A549 (cell line): ENCODE measurements around the gene TMEM120B. TPM values are rescaled to one million over a fixed set of nuclear protein-coding genes. Genes with fewer than 3 reads are reported as not detected.

Experiments used
- ATAC-seq, 2 experiments: fragments of 200-7000 bp in 1 of 2; fragments of >200 bp in 1 of 2; cut with Nextera tagmentation in 1 of 2; cut with Tn5 transposase in 1 of 2; 3 replicates each; pipeline versions ENCODE4 v1.8.0 to v1.9.1; 2018 to 2020; ENCODE audit warnings: mild to moderate bottlenecking in 1 of 2, moderate library complexity in 1 of 2
- CTCF ChIA-PET: fragments of 300-600 bp; sonication (Branson Sonifier 250); formaldehyde crosslinking; extraction: SDS; loops from one replicate; lab custom pipeline; 2021; ENCODE audit warnings: antibody characterized with exemption, inconsistent platforms; lab: Yijun Ruan, JAX
- POLR2A ChIA-PET: fragments of 350-600 bp; formaldehyde crosslinking; extraction: SDS; loops from one replicate; lab custom pipeline; 2021; ENCODE audit warnings: antibody characterized with exemption, inconsistent platforms; lab: Yijun Ruan, JAX
- DNase-seq, 2 experiments: peaks; one replicate each; pipeline versions ENCODE4 v3.0.0 to v3.0.0-alpha.2; 2011 to 2016; ENCODE audit warnings: low read depth in 1 of 2, low spot score in 1 of 2
- FAIRE-seq: peaks from 2 replicates; lab custom pipeline; 2011; peaks lifted over from hg19 to GRCh38; lab: Jason Lieb, UNC
- H3K27ac ChIP-seq, 2 experiments: fragments of >200 bp; sonication (Bioruptor Twin); formaldehyde crosslinking; 3 replicates each; pipeline ENCODE4 v1.5.1; 2016 to 2017
- H3K4me1 ChIP-seq: fragments of >200 bp; sonication (Bioruptor Twin); formaldehyde crosslinking; 3 replicates; pipeline ENCODE4 v1.6.1; 2016
- H3K4me2 ChIP-seq: fragments of >200 bp; sonication (Bioruptor Twin); formaldehyde crosslinking; 3 replicates; pipeline ENCODE4 v1.6.1; 2016
- H3K4me3 ChIP-seq: fragments of >200 bp; sonication (Bioruptor Twin); formaldehyde crosslinking; 3 replicates; pipeline ENCODE4 v1.5.1; 2016
- H3K9me3 ChIP-seq: fragments of >200 bp; sonication (Bioruptor Twin); formaldehyde crosslinking; 3 replicates; pipeline ENCODE4 v1.6.1; 2016
- EHMT2 ChIP-seq: fragments of 200-600 bp; sonication (generic); IDR thresholded peaks from 2 replicates; pipeline ENCODE4 v1.6.1; 2016; ENCODE audit warnings: antibody characterized with exemption, low read depth, mild to moderate bottlenecking, moderate library complexity
- ESRRA ChIP-seq: fragments of 150-350 bp; IDR thresholded peaks from 2 replicates; pipeline ENCODE4 v1.6.1; 2014; ENCODE audit warnings: mild to moderate bottlenecking, low read length, borderline replicate concordance
- FOSL2 ChIP-seq, 2 experiments: fragments of 450-650 bp in 1 of 2; fragments of >200 bp in 1 of 2; sonication (Bioruptor Twin) in 1 of 2; formaldehyde crosslinking; IDR thresholded peaks; 2 replicates each; pipeline versions ENCODE4 v1.5.0 to v1.6.1; 2016 to 2020; ENCODE audit warnings: mild to moderate bottlenecking in 1 of 2, moderate library complexity in 1 of 2
- HOXB13 ChIP-seq: fragments of 250-450 bp; sonication (Bioruptor Pico); IDR thresholded peaks from 2 replicates; pipeline ENCODE4 v1.5.0; 2020; ENCODE audit warnings: low read depth, mild to moderate bottlenecking, moderate library complexity
- HOXB5 ChIP-seq: fragments of 250-450 bp; sonication (Bioruptor Pico); IDR thresholded peaks from 2 replicates; pipeline ENCODE4 v1.5.0; 2020; ENCODE audit warnings: mild to moderate bottlenecking, moderate library complexity
- JUN ChIP-seq, 2 experiments: fragments of >200 bp; sonication (Bioruptor Twin); formaldehyde crosslinking; IDR thresholded peaks; 2 replicates in 1 of 2; 3 replicates in 1 of 2; pipeline ENCODE4 v1.6.1; 2016 to 2017
- JUNB ChIP-seq: fragments of >200 bp; sonication (Bioruptor Twin); formaldehyde crosslinking; IDR thresholded peaks from 2 replicates; pipeline ENCODE4 v1.6.1; 2016
- MAZ ChIP-seq: fragments of 150-350 bp; IDR thresholded peaks from 2 replicates; pipeline ENCODE4 v1.6.1; 2014; ENCODE audit warnings: antibody characterized with exemption, low read depth, low read length, borderline replicate concordance
- POLR2A ChIP-seq: IDR thresholded peaks from 2 replicates; pipeline ENCODE4 v1.6.1; 2012; ENCODE audit warnings: mild to moderate bottlenecking, low read length
- POLR2AphosphoS2 ChIP-seq: conservative IDR thresholded peaks from 2 replicates; pipeline ENCODE4 v1.6.1; 2012; ENCODE audit warnings: low read length, improper control_type of control experiment, inconsistent platforms
- RAD21 ChIP-seq, 2 experiments: fragments of >200 bp in 1 of 2; sonication (Bioruptor Twin) in 1 of 2; formaldehyde crosslinking in 1 of 2; IDR thresholded peaks in 1 of 2; conservative IDR thresholded peaks in 1 of 2; 2 replicates in 1 of 2; 3 replicates in 1 of 2; pipeline ENCODE4 v1.6.1; 2012 to 2018; ENCODE audit warnings: inconsistent platforms in 1 of 2
- RFX5 ChIP-seq: fragments of 450-650 bp; IDR thresholded peaks from 2 replicates; pipeline ENCODE4 v1.7.1; 2014; ENCODE audit warnings: antibody characterized with exemption, mild to moderate bottlenecking, moderate library complexity
- TP53 ChIP-seq: fragments of 250-450 bp; sonication (Bioruptor Pico); IDR thresholded peaks from 2 replicates; pipeline ENCODE4 v1.5.0; 2021; ENCODE audit warnings: mild to moderate bottlenecking, moderate library complexity
- WGBS: methylation state at CpG from one replicate; pipeline ENCODE4 v1.1.6; 2017; ENCODE audit errors: missing lambda C conversion rate; 5-methylcytosine and 5-hydroxymethylcytosine counted together
- polyA plus RNA-seq, 4 experiments: library from polyadenylated mRNA; depleted of rRNA in 3 of 4; stranded (reverse); fragments of >200 nt; fragmentation: RNase III in 1 of 4; extraction: RNeasy Plus Mini Kit Qiagen cat#74134 plus additional on column Dnase treatment in 1 of 4; gene quantifications; 2 replicates in 3 of 4; 3 replicates in 1 of 4; pipeline ENCODE4 v1.2.3, GENCODE V29; 2011 to 2017
- TF ChIP-seq, protein P1 (sequence below): fragments of >200 bp; sonication (Bioruptor Twin); formaldehyde crosslinking; IDR thresholded peaks from 3 replicates; pipeline ENCODE4 v1.5.1; 2016
- TF ChIP-seq, protein P2 (sequence below): fragments of 450-650 bp; IDR thresholded peaks from 2 replicates; pipeline ENCODE4 v1.6.1; 2014; ENCODE audit warnings: antibody characterized with exemption
- TF ChIP-seq, protein P3 (sequence below): IDR thresholded peaks from 2 replicates; pipeline ENCODE4 v1.6.1; 2012
- TF ChIP-seq, protein P4 (sequence below): fragments of 250-450 bp; sonication (Bioruptor Pico); IDR thresholded peaks from 2 replicates; pipeline ENCODE4 v1.5.0; 2021; ENCODE audit warnings: mild to moderate bottlenecking, moderate library complexity, borderline replicate concordance

Gene TMEM120B
- polyA plus RNA-seq, 2 of the 4 experiments (the other 2 are of a cell fraction): 10.6 to 13.2 TPM

DNA sequence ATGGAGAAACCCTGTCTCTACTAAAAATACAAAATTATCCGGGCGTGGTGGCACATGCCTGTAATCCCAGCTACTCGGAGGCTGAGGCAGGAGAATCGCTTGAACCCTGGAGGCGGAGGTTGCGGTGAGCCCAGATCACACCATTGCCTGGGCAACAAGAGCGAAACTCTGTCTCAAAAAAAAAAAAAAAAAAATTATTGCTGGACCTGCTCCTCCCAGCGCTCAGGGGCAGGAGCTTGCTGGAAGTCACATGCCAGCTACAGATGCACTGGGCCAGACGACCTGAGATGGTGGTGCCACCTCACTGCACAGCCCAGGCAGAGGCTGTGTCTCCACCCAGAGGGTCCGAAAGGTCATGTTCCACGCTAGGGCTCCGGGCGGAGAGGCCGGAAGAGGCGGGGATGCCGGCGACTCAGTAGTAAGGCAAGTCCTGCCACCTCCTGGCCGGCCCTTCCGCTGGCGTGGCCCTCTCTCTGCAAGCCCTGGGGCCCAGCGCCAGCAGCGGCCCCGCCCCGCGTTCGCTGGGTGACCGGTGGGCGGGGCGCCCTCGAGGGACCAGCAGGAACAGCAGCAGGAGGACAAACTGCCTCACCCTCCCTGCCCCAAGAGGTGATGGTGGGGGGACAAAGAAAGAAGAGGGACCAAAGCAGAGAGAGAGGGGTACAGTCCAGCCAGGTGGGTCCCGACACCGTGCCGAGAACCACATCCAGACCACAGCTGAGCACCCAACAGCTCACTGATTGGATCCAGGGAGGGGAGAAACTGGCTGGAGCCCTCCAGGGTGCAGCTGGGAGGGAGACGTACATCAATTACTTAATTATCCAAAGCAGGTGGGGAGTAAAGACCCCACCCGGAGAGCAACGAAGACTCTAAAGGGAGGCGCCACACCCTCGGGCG lies 84.6 kb downstream of the TMEM120B start:
- no peaks in the 10 kb centered on the region for H3K9me3 ChIP-seq
- peak; percentile 26 to 58 for ATAC-seq
- H3K4me1 ChIP-seq: peaks cover 62% of the 10 kb centered on the region
- 15% methylated on average over 27 of the region's 39 CpGs for WGBS
- DNase-seq: peak; percentile 90 to 96
- ChIA-PET CTCF (interaction anchor here (0.6 to 72.2 kb wide), 13 partner anchors 11 to 394 kb away, joined by 3 to 2657 read pairs (median 3); partner anchors contain the start of genes PSMD9, RHOF, SETD1B and TMEM120B), POLR2A (interaction anchor here (0.8 to 6.1 kb wide), 5 partner anchors 9 to 91 kb away, joined by 4 to 43 read pairs (median 5); no protein-coding TSS in a partner anchor)
- peak overlapping the region; percentile 100 for H3K27ac ChIP-seq
- no peak for FAIRE-seq
- TF ChIP-seq ESRRA: no peak
- TF ChIP-seq, protein P1, sequence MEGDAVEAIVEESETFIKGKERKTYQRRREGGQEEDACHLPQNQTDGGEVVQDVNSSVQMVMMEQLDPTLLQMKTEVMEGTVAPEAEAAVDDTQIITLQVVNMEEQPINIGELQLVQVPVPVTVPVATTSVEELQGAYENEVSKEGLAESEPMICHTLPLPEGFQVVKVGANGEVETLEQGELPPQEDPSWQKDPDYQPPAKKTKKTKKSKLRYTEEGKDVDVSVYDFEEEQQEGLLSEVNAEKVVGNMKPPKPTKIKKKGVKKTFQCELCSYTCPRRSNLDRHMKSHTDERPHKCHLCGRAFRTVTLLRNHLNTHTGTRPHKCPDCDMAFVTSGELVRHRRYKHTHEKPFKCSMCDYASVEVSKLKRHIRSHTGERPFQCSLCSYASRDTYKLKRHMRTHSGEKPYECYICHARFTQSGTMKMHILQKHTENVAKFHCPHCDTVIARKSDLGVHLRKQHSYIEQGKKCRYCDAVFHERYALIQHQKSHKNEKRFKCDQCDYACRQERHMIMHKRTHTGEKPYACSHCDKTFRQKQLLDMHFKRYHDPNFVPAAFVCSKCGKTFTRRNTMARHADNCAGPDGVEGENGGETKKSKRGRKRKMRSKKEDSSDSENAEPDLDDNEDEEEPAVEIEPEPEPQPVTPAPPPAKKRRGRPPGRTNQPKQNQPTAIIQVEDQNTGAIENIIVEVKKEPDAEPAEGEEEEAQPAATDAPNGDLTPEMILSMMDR: peak; percentile 19; the same call in 1 of the 3 replicates
- TF ChIP-seq JUN (IDR thresholded peaks at IDR 0.05): peak in 1 of 2 experiments; percentile 79; a peak in 1 of 5 replicates
- TF ChIP-seq, protein P2, sequence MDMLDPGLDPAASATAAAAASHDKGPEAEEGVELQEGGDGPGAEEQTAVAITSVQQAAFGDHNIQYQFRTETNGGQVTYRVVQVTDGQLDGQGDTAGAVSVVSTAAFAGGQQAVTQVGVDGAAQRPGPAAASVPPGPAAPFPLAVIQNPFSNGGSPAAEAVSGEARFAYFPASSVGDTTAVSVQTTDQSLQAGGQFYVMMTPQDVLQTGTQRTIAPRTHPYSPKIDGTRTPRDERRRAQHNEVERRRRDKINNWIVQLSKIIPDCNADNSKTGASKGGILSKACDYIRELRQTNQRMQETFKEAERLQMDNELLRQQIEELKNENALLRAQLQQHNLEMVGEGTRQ: peak; percentile 37
- TF ChIP-seq HOXB5 (CRISPR knock-in tag): no peak
- no peak for TF ChIP-seq TP53 (CRISPR knock-in tag)
- TF ChIP-seq, protein P3, sequence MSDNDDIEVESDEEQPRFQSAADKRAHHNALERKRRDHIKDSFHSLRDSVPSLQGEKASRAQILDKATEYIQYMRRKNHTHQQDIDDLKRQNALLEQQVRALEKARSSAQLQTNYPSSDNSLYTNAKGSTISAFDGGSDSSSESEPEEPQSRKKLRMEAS: peak; percentile 84
- peak in 1 of 2 experiments; percentile 27; a peak in 1 of 5 replicates for TF ChIP-seq RAD21 (conservative IDR thresholded peaks at IDR 0.05 in 1 of 2, IDR thresholded peaks at IDR 0.05 in 1 of 2)
- peak; percentile 82 for TF ChIP-seq POLR2A
- TF ChIP-seq EHMT2: no peak
- 0 out of 2 replicates have a peak, but pooled peaks have one; percentile 51 for TF ChIP-seq MAZ
- TF ChIP-seq RFX5: 0 out of 2 replicates have a peak, but pooled peaks have one; percentile 14
- no peak for TF ChIP-seq JUNB
- TF ChIP-seq FOSL2 (IDR thresholded peaks at IDR 0.05): no peak
- 0 out of 2 replicates have a peak, but pooled peaks have one; percentile 23 for TF ChIP-seq FOSL2 (CRISPR knock-in tag; IDR thresholded peaks at IDR 0.05)
- TF ChIP-seq HOXB13 (CRISPR knock-in tag): peak; percentile 33; the same call in 1 of the 2 replicates
- TF ChIP-seq, protein P4, sequence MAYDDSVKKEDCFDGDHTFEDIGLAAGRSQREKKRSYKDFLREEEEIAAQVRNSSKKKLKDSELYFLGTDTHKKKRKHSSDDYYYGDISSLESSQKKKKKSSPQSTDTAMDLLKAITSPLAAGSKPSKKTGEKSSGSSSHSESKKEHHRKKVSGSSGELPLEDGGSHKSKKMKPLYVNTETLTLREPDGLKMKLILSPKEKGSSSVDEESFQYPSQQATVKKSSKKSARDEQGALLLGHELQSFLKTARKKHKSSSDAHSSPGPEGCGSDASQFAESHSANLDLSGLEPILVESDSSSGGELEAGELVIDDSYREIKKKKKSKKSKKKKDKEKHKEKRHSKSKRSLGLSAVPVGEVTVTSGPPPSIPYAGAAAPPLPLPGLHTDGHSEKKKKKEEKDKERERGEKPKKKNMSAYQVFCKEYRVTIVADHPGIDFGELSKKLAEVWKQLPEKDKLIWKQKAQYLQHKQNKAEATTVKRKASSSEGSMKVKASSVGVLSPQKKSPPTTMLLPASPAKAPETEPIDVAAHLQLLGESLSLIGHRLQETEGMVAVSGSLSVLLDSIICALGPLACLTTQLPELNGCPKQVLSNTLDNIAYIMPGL (CRISPR knock-in tag): no peak
- peak overlapping the region; percentile 28 for H3K4me3 ChIP-seq
- peak overlapping the region; percentile 78 for H3K4me2 ChIP-seq

DNA sequence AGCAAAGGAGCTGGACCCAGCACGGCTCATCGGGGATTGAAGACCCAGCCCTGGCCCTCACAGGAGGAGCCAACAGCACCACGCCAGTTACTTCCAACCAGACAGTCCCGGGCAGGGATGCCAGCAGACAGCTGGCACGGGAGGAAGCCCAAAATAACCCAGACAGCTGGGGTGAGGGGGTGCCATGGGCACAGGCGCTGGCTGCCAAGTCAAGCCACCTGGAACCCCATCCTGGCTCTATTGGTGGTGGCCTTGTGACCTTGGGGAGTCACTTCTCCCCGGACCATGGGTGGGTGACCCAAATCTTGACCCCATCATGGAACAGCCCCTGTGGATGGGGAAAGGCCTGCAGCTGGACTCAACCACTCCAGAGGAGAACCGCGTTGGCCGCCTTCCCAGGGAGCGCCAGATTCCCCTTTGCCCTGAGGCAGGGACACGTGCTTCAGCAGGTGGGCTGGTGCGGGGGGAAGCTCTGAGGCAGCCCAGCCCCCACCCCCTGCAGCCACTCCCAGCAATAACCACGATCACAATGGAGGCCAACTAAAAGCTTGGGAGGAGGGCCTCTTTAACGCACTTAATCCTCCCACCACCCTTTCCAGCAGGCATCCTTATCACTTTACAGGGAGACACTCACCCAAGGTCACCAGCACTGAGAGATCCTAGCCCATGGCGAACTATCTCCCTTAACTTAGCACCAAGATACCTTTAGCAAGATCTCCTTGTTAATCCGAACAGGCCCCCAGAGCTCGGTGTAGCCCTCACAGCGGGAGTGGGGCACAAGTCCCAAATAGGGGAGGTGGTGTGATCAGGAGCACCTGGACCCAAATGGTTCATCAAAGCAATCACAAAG lies 85.6 kb downstream of the TMEM120B start:
- DNase-seq: peak in 1 of 2 experiments; percentile 22

More for the DNA sequence above, 85.6 kb downstream of the TMEM120B start:
- 56% methylated on average over 19 of the region's 19 CpGs for WGBS
- ChIA-PET POLR2A (interaction anchor here (1.1 to 3.0 kb wide), 2 partner anchors 9 to 90 kb away, joined by 8 to 10 read pairs; partner anchors contain the start of gene PSMD9), CTCF (interaction anchor here (0.7 to 72.2 kb wide), 8 partner anchors 12 to 393 kb away, joined by 3 to 2657 read pairs (median 100); partner anchors contain the start of genes PSMD9, RHOF and SETD1B)
- peak overlapping the region; percentile 100 for H3K27ac ChIP-seq
- peaks cover 67% of the 10 kb centered on the region for H3K4me1 ChIP-seq
- H3K4me3 ChIP-seq: peak overlapping the region; percentile 28
- TF ChIP-seq HOXB5 (CRISPR knock-in tag): no peak
- TF ChIP-seq EHMT2: no peak
- TF ChIP-seq, protein P3: peak; percentile 51; the same call in 1 of the 2 replicates
- no peak for TF ChIP-seq POLR2AphosphoS2
- no peak for FAIRE-seq
- ATAC-seq: no peak
- H3K9me3 ChIP-seq: no peaks in the 10 kb centered on the region
- peak overlapping the region; percentile 78 for H3K4me2 ChIP-seq
